ENCODE data around the gene C11orf16. TPM values are rescaled to one million over a fixed set of nuclear protein-coding genes. Genes with fewer than 3 reads are reported as not detected.

The C11orf16 gene
- polyA plus RNA-seq, 1 donor = 0.12 TPM

DNA sequence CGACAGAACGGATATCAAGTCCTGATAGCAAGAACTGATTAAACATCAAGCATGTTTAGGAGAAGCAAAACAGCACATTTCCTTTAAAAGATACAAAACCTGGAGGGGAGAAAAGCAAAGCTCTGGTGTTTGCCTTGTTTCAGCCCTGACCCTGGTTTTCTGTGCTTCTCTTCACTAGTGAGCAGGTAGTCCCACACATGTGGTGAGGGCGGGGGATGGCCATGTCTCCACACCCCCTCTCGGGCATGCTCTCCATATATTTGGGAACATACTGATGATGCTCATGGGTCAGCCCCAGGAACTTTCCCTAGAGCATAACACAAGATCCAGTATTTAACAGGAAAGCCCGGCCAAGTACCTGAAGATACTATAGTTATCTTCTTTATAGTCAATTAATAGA, 10.1 kb downstream of the C11orf16 start:
- H3K9me3 ChIP-seq (ENCODE audit: control insufficient read depth, low read depth, low read length) = no peaks in the 10 kb centered on the region
- no peak overlapping the region for H3K27ac ChIP-seq (ENCODE audit: low read length)
- DNase-seq = no peak
- H3K36me3 ChIP-seq (ENCODE audit: control insufficient read depth, insufficient read depth, low read length) = peaks cover 44% of the 10 kb centered on the region
- no peaks in the 10 kb centered on the region for H3K27me3 ChIP-seq (ENCODE audit: control insufficient read depth, insufficient read depth, low read length)
- WGBS (ENCODE audit: insufficient coverage, low lambda C conversion rate) = 90% methylated on average over 2 of the region's 5 CpGs
- no peaks in the 10 kb centered on the region for H3K4me1 ChIP-seq (ENCODE audit: control insufficient read depth, insufficient read depth, low read length)
- no peak overlapping the region for H3K4me3 ChIP-seq (ENCODE audit: low read length)

DNA sequence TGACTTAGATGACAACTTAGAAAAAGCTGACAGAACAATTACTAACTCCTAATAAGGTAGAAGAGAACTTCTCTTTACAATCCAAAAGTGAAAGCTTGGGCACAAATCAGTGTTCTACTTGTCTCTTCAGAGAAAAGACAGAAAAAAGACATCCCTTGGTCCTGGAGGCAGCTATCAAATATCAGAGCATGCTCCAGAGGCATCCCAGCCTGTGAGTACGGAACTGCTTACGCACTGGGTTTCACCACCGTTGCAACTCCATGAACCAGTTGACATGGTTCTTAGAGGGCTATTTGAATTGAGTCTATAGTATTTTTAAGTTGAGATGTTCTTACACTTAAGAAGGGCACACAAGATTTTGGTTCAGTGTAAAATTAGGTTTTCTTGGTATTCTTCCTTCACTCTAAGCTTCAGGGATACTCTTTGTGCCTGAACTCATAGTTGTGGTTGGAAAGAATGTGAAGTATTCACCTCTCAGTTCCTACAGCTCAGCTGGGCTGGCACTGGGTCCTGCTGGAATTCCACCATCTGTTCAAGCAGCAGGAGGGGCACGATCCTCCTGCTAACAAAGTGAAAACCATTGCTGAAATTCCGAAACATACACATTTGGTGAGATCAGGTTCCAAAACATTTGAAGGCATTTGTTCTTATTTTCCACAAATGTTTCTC, 15.5 kb downstream of the C11orf16 start:
- no peak for DNase-seq

DNA sequence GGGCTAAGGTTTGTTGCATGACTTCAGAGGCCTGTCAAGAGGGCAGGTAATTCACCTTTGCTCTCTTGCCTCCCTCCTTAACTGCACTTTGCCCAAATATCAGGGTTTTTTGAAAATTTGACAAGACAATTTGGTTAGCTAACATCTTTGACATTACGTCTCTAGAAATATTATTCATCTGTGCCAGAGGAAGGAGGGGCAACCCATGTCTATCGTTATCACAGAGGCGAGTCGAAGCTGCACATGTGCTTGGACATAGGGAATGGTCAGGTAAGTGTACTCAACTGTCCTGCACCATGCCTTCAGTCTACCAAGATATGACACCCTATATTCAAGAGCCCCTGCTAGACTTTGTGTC, 18.1 kb downstream of the C11orf16 start:
- WGBS (ENCODE audit: insufficient coverage, low lambda C conversion rate) = no CpG with 5 or more reads among the region's 4 CpGs
- Histone ChIP-seq H3K36me3 (ENCODE audit: control insufficient read depth, insufficient read depth, low read length) (peaks cover 25% of the 10 kb centered on the region), H3K27ac (ENCODE audit: low read length) (no peak overlapping the region), H3K4me3 (ENCODE audit: low read length) (no peak overlapping the region), H3K27me3 (ENCODE audit: control insufficient read depth, insufficient read depth, low read length) (peaks cover 7% of the 10 kb centered on the region), H3K4me1 (ENCODE audit: control insufficient read depth, insufficient read depth, low read length) (peaks cover 4% of the 10 kb centered on the region), H3K9me3 (ENCODE audit: control insufficient read depth, low read depth, low read length) (no peaks in the 10 kb centered on the region)
- no peak for DNase-seq

More for the DNA sequence above, 15.5 kb downstream of the C11orf16 start:
- no peak overlapping the region for H3K4me3 ChIP-seq (ENCODE audit: low read length)
- 100% methylated on average over 1 of the region's 5 CpGs for WGBS (ENCODE audit: insufficient coverage, low lambda C conversion rate)
- no peaks in the 10 kb centered on the region for H3K9me3 ChIP-seq (ENCODE audit: control insufficient read depth, low read depth, low read length)
- peaks cover 46% of the 10 kb centered on the region for H3K36me3 ChIP-seq (ENCODE audit: control insufficient read depth, insufficient read depth, low read length)
- H3K27me3 ChIP-seq (ENCODE audit: control insufficient read depth, insufficient read depth, low read length) = no peaks in the 10 kb centered on the region
- peak overlapping the region; percentile 46 for H3K27ac ChIP-seq (ENCODE audit: low read length)
- no peaks in the 10 kb centered on the region for H3K4me1 ChIP-seq (ENCODE audit: control insufficient read depth, insufficient read depth, low read length)

DNA sequence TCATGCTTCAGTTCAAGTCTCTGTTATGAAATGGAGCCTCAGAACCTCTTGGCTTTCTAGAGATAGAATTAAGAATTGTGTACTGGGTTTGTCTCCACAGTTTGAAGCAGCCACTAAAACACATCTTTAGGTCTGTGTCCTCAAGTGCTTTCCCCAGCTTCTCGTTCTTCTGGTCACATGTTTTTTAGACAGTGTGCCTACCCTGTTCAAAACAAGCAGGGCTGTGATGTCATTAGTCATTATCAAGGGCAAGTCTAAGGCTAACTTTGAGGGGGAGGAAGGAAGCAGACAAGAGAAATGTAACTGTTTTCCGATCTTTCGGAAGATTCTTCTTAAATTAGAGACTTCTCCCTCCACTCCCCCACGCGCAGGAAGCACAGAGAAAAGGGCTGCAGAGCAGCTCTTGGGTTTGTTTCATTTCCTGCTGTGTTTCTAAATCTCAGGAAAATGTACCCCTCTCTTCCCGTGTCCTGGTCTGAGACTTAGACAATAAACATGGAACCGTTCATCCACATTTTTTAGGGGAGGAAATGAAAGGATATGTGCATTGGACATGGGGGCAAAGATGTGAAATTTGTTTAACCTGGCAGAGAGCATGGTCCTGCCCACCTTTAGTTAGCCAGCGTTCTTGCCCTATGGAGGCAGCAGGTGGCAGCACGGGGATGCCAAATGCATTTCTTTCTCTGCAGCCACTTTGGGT, 18.6 kb downstream of the C11orf16 start:
- H3K9me3 ChIP-seq (ENCODE audit: control insufficient read depth, low read depth, low read length) = no peaks in the 10 kb centered on the region
- WGBS (ENCODE audit: insufficient coverage, low lambda C conversion rate) = 57% methylated on average over 5 of the region's 9 CpGs
- peak overlapping the region; percentile 8 for H3K27ac ChIP-seq (ENCODE audit: low read length)
- DNase-seq = peak in 1 of 2 donors; percentile 18
- H3K27me3 ChIP-seq (ENCODE audit: control insufficient read depth, insufficient read depth, low read length) = peaks cover 7% of the 10 kb centered on the region
- no peak overlapping the region for H3K4me3 ChIP-seq (ENCODE audit: low read length)
- H3K4me1 ChIP-seq (ENCODE audit: control insufficient read depth, insufficient read depth, low read length) = peaks cover 4% of the 10 kb centered on the region
- peaks cover 21% of the 10 kb centered on the region for H3K36me3 ChIP-seq (ENCODE audit: control insufficient read depth, insufficient read depth, low read length)

- no peaks in the 10 kb centered on the region for H3K9me3 ChIP-seq (ENCODE audit: control insufficient read depth, low read depth, low read length)
- peak within 1 kb of the TSS; percentile 76 for H3K27ac ChIP-seq (ENCODE audit: low read length)
- peaks cover 9% of the 10 kb centered on the region for H3K27me3 ChIP-seq (ENCODE audit: control insufficient read depth, insufficient read depth, low read length)
- DNase-seq = peak; percentile 94 to 96
- H3K36me3 ChIP-seq (ENCODE audit: control insufficient read depth, insufficient read depth, low read length) = peaks cover under 1% of the 10 kb centered on the region
- no CpG with 5 or more reads among the region's 68 CpGs for WGBS (ENCODE audit: insufficient coverage, low lambda C conversion rate)
- peaks cover 4% of the 10 kb centered on the region for H3K4me1 ChIP-seq (ENCODE audit: control insufficient read depth, insufficient read depth, low read length)
- peak within 1 kb of the TSS; percentile 83 for H3K4me3 ChIP-seq (ENCODE audit: low read length)
Observed at GRCh38 chr11:8911029-8911823, 21.5 kb downstream of the C11orf16 start, which contains the start of gene AKIP1. Gene AKIP1 (plus strand): TSS chr11:8911189. CDS start chr11:8911450, 261 bp downstream.

GRCh38 chr11:8910649-8911026, 22.1 kb downstream of the C11orf16 start:
- Histone ChIP-seq H3K4me1 (ENCODE audit: control insufficient read depth, insufficient read depth, low read length) (peaks cover 4% of the 10 kb centered on the region), H3K4me3 (ENCODE audit: low read length) (peak overlapping the region; percentile 57), H3K9me3 (ENCODE audit: control insufficient read depth, low read depth, low read length) (no peaks in the 10 kb centered on the region), H3K27me3 (ENCODE audit: control insufficient read depth, insufficient read depth, low read length) (peaks cover 9% of the 10 kb centered on the region), H3K27ac (ENCODE audit: low read length) (no peak overlapping the region), H3K36me3 (ENCODE audit: control insufficient read depth, insufficient read depth, low read length) (no peaks in the 10 kb centered on the region)
- DNase-seq = no peak
- no CpG with 5 or more reads among the region's 19 CpGs for WGBS (ENCODE audit: insufficient coverage, low lambda C conversion rate)

GRCh38 chr11:8908099-8908498, 24.6 kb downstream of the C11orf16 start:
- peaks cover 4% of the 10 kb centered on the region for H3K4me1 ChIP-seq (ENCODE audit: control insufficient read depth, insufficient read depth, low read length)
- H3K27ac ChIP-seq (ENCODE audit: low read length) = no peak overlapping the region
- H3K9me3 ChIP-seq (ENCODE audit: control insufficient read depth, low read depth, low read length) = no peaks in the 10 kb centered on the region
- H3K36me3 ChIP-seq (ENCODE audit: control insufficient read depth, insufficient read depth, low read length) = no peaks in the 10 kb centered on the region
- no peak for DNase-seq
- H3K4me3 ChIP-seq (ENCODE audit: low read length) = no peak overlapping the region
- peaks cover 9% of the 10 kb centered on the region for H3K27me3 ChIP-seq (ENCODE audit: control insufficient read depth, insufficient read depth, low read length)

GRCh38 chr11:8907116-8907515, 25.6 kb downstream of the C11orf16 start:
- Histone ChIP-seq H3K36me3 (ENCODE audit: control insufficient read depth, insufficient read depth, low read length) (no peaks in the 10 kb centered on the region), H3K4me1 (ENCODE audit: control insufficient read depth, insufficient read depth, low read length) (peaks cover 4% of the 10 kb centered on the region), H3K4me3 (ENCODE audit: low read length) (no peak overlapping the region), H3K27ac (ENCODE audit: low read length) (no peak overlapping the region), H3K27me3 (ENCODE audit: control insufficient read depth, insufficient read depth, low read length) (peaks cover 9% of the 10 kb centered on the region), H3K9me3 (ENCODE audit: control insufficient read depth, low read depth, low read length) (no peaks in the 10 kb centered on the region)
- no peak for DNase-seq
- no CpG with 5 or more reads among the region's 1 CpG for whole genome bisulfite sequencing (ENCODE audit: insufficient coverage, low lambda C conversion rate)

- H3K4me1 ChIP-seq (ENCODE audit: control insufficient read depth, insufficient read depth, low read length) = peaks cover 4% of the 10 kb centered on the region
- H3K27ac ChIP-seq (ENCODE audit: low read length) = no peak overlapping the region
- no peak overlapping the region for H3K4me3 ChIP-seq (ENCODE audit: low read length)
- 100% methylated on average over 2 of the region's 5 CpGs for WGBS (ENCODE audit: insufficient coverage, low lambda C conversion rate)
- H3K9me3 ChIP-seq (ENCODE audit: control insufficient read depth, low read depth, low read length) = peaks cover under 1% of the 10 kb centered on the region
- peaks cover 9% of the 10 kb centered on the region for H3K27me3 ChIP-seq (ENCODE audit: control insufficient read depth, insufficient read depth, low read length)
- H3K36me3 ChIP-seq (ENCODE audit: control insufficient read depth, insufficient read depth, low read length) = no peaks in the 10 kb centered on the region
- no peak for DNase-seq
Observed at GRCh38 chr11:8905528-8906165, 27.1 kb downstream of the C11orf16 start.

DNA sequence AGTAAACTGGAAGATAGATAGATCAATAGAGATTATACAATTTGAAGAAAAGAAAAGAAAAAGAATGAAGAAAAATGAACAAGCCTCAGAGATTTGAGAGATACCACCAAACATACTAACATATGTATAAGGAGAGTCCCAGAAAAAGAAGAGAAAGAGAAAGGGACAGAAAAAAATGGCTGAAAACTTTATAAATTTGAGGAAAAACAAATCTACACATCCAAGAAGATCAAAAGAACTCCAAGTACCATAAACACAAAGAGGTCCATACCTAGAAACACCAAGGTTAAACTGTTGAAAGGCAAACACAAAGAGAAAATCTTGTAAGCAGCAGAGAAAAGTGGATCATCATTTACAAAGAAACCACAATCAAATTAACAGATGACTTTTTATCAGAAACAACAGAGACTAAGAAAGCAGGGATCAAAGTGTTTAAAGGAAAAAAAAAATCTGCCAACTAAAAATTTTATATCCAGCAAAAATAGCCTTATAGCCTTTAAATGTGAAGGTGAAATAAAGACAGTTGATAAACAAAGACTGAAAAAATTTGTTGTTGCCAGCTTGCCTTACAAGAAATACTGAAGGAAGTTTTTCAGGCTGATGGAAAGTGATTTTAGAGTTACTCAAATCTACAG, 33.5 kb downstream of the C11orf16 start:
- Histone ChIP-seq H3K4me3 (ENCODE audit: low read length) (no peak overlapping the region), H3K4me1 (ENCODE audit: control insufficient read depth, insufficient read depth, low read length) (no peaks in the 10 kb centered on the region), H3K36me3 (ENCODE audit: control insufficient read depth, insufficient read depth, low read length) (no peaks in the 10 kb centered on the region), H3K27ac (ENCODE audit: low read length) (no peak overlapping the region), H3K9me3 (ENCODE audit: control insufficient read depth, low read depth, low read length) (peaks cover 16% of the 10 kb centered on the region), H3K27me3 (ENCODE audit: control insufficient read depth, insufficient read depth, low read length) (no peaks in the 10 kb centered on the region)
- no peak for DNase-seq
